ENCODE measurements around the gene SERPINF2.

GRCh38 chr17:1802429-1802828 lies 59.8 kb downstream of the SERPINF2 start:
- TF ChIP-seq POLR2AphosphoS5 (IDR thresholded peaks at IDR 0.05) (no peak), POLR2A (IDR thresholded peaks at IDR 0.05) (no peak)
